ENCODE measurements around the gene PIGB. TPM values are rescaled to one million over a fixed set of nuclear protein-coding genes. Genes with fewer than 3 reads are reported as not detected.
A peak's percentile ranks its signal among the peaks of the same experiment; 100 is the strongest.

PIGB gene
- total and polyA plus RNA-seq, 2 of the 8 experiments (the other 6 are each of a cell fraction or from before 2014, with no cell fraction given), result 4.3 to 11.7 TPM

DNA sequence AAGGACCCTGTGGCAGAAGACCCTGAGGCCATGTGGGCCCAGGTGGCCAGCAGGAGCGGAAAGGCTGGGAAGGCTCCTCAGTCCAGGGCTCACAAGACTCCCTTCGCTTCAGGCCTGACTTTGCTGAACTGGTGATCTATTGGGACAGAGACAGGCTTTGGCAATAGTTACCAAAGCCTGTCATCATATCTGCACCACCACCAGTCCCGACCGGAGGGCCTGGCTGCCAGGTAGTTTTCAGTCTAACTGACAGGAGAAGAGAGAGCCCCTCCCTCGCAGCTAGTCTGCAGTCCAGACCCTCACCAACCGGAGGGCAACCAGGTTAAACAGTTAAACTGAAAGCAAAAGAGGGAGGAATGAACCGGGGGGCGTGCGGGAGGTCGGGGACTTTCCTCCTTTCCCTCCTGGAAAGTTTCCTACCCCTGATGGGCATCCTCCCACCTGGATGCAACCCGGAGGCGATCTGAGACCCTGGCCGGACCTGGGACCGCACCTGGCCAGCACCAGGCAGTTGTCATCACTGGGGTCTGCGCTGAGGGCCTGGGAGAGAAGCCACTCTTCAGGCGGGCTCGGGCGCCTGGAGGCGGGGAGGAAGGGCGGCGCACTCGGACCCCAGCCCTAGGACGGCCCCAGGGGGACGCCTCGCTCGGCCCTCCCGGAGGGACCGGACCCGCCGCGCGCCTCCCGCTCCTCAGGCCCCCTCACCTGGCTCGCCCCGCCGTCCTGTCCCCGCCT is 29.8 kb upstream of the PIGB start:
- no peak overlapping the region for H2AK5ac ChIP-seq (ENCODE audit: low read depth, low read length)
- no peaks in the 10 kb centered on the region for H3K79me1 ChIP-seq (ENCODE audit: low read depth, low read length)
- peaks cover 10% of the 10 kb centered on the region for H3K23me2 ChIP-seq (ENCODE audit: low read depth, low read length)
- no peak overlapping the region for H2BK12ac ChIP-seq (ENCODE audit: low read depth, low read length)
- H3K18ac ChIP-seq (ENCODE audit: extremely low read depth, low read length), result no peak overlapping the region; the same call in 1 of the 2 replicates
- H4K91ac ChIP-seq (replicated peaks; ENCODE audit: insufficient read length, low read length), result no peak overlapping the region
- no peaks in the 10 kb centered on the region for H3K9me3 ChIP-seq (ENCODE audit: insufficient read depth in 2 of 2, low read depth in 1 of 2, low read length in 1 of 2)
- H3K27ac ChIP-seq (ENCODE audit: low read depth, low read length), result no peak overlapping the region
- no peak overlapping the region for H4K5ac ChIP-seq (ENCODE audit: insufficient read length, low read depth, low read length)
- H4K20me1 ChIP-seq (replicated peaks in 1 of 2; ENCODE audit: control insufficient read depth in 1 of 2, insufficient read depth in 2 of 2, low read length in 2 of 2), result peaks cover 0 to 2% of the 10 kb centered on the region in 2 experiments
- H3K27me3 ChIP-seq (replicated peaks in 1 of 4; ENCODE audit: control insufficient read depth in 3 of 4, extremely low read depth in 1 of 4, insufficient read depth in 3 of 4, low read length in 3 of 4), result peaks cover 0 to 4% (median 2%) of the 10 kb centered on the region in 4 experiments; a peak in 2 of 7 replicates
- H3K9ac ChIP-seq (replicated peaks in 1 of 4; ENCODE audit: extremely low read depth in 1 of 4, low read depth in 3 of 4, low read length in 3 of 4), result peak overlapping the region in 3 of 4 experiments; percentile 51 to 62 (median 57); a peak in 5 of 7 replicates
- FAIRE-seq, result no peak
- H3K14ac ChIP-seq (ENCODE audit: insufficient read length), result no peak overlapping the region
- WGBS, 2 experiments (ENCODE audit: extremely low coverage in 1 of 2, insufficient coverage in 1 of 2, insufficient read length in 1 of 2, insufficient replicate concordance in 2 of 2, low coverage in 1 of 2, low lambda C conversion rate in 2 of 2, missing lambda C conversion rate in 1 of 2), result 9% methylated on average over 22 of the region's 37 CpGs; no CpG with 5 or more reads in 1 of the 2 experiments
- peak in 1 of 2 experiments; percentile 70 for DNase-seq (ENCODE audit: low read depth in 1 of 2, low spot score in 2 of 2)
- H3K36me3 ChIP-seq (ENCODE audit: control insufficient read depth in 2 of 4, insufficient read depth in 4 of 4, low read length in 3 of 4), result no peaks in the 10 kb centered on the region
- H3K56ac ChIP-seq (replicated peaks; ENCODE audit: insufficient read length, low read depth, low read length), result no peak overlapping the region
- no peak overlapping the region for H3K4ac ChIP-seq (replicated peaks; ENCODE audit: insufficient read length, low read depth, low read length)
- H3K23ac ChIP-seq (ENCODE audit: insufficient read length), result no peak overlapping the region
- peaks cover 0 to 5% (median 2%) of the 10 kb centered on the region in 4 experiments; a peak in 1 of 7 replicates for H3K4me1 ChIP-seq (replicated peaks in 1 of 4; ENCODE audit: control insufficient read depth in 3 of 4, insufficient read depth in 4 of 4, low read length in 3 of 4)
- H4K8ac ChIP-seq (ENCODE audit: extremely low read depth, insufficient read depth, low read length), result no peak overlapping the region; the same call in 1 of the 2 replicates
- no peak overlapping the region for H2BK5ac ChIP-seq (ENCODE audit: low read depth, low read length)
- no peak overlapping the region for H2BK120ac ChIP-seq (replicated peaks; ENCODE audit: low read depth, low read length)
- peak overlapping the region; percentile 56; the same call in 1 of the 2 replicates for H2AFZ ChIP-seq (ENCODE audit: low read length)
- H3K4me3 ChIP-seq (ENCODE audit: extremely low read depth in 1 of 4, insufficient read depth in 2 of 4, low read depth in 3 of 4, low read length in 4 of 4), result peak overlapping the region; percentile 39 to 87 (median 80)
- H3K4me2 ChIP-seq (ENCODE audit: insufficient read depth in 1 of 2, low read depth in 2 of 2, low read length in 2 of 2), result peak overlapping the region; percentile 64 to 95
- no peaks in the 10 kb centered on the region for H3K79me2 ChIP-seq (ENCODE audit: control insufficient read depth in 1 of 2, insufficient read depth in 2 of 2, low read length in 2 of 2)
- no peak overlapping the region for H2BK20ac ChIP-seq (ENCODE audit: low read length)
- POLR2A ChIA-PET (ENCODE audit: partially characterized antibody), result no interaction called here
- CTCF ChIA-PET (ENCODE audit: partially characterized antibody), result no interaction called here
- H2BK15ac ChIP-seq (ENCODE audit: low read length), result no peak overlapping the region
- peak; percentile 39; the same call in 1 of the 2 replicates for TF ChIP-seq SUZ12 (IDR thresholded peaks at IDR 0.05; ENCODE audit: low read length)
- TF ChIP-seq CREB1 (IDR thresholded peaks at IDR 0.05), result no peak
- TF ChIP-seq ASH2L (IDR thresholded peaks at IDR 0.05; ENCODE audit: low read length), result peak; percentile 13
- peak; percentile 34 to 58; a peak in 1 of 4 replicates for TF ChIP-seq SIN3A (conservative IDR thresholded peaks at IDR 0.05 in 1 of 2, IDR thresholded peaks at IDR 0.05 in 1 of 2; ENCODE audit: low read depth in 1 of 2, low read length in 2 of 2)
- no peak for TF ChIP-seq EP300 (IDR thresholded peaks at IDR 0.05; ENCODE audit: borderline replicate concordance in 1 of 2, low read depth in 2 of 2, low read length in 2 of 2)
- peak; percentile 86 for TF ChIP-seq KDM4A (IDR thresholded peaks at IDR 0.05; ENCODE audit: low read depth, low read length, severe bottlenecking)
- no peak for TF ChIP-seq SRF (IDR thresholded peaks at IDR 0.05; ENCODE audit: low read depth, low read length)
- TF ChIP-seq EGR1 (IDR thresholded peaks at IDR 0.05; ENCODE audit: borderline replicate concordance, low read depth, low read length), result no peak
- TF ChIP-seq HDAC6 (IDR thresholded peaks at IDR 0.05; ENCODE audit: low read depth, low read length), result no peak
- TF ChIP-seq SAP30 (IDR thresholded peaks at IDR 0.05; ENCODE audit: insufficient read depth, insufficient replicate concordance, low read length), result peak; percentile 43
- TF ChIP-seq NRF1 (IDR thresholded peaks at IDR 0.05; ENCODE audit: low read depth, low read length), result no peak
- TF ChIP-seq RXRA (IDR thresholded peaks at IDR 0.05; ENCODE audit: insufficient read depth, low read depth, low read length), result no peak

All from H1 (cell line).